HCEC 1CT (cell line): ENCODE data around the gene TICAM1.
"Not testable (repeated sequence)": the region's sequence is repeated elsewhere in the genome, so short reads cannot be mapped to it uniquely, and the experiment has no call there.

Experiments used
- DNase-seq: peaks from one replicate; pipeline ENCODE4 v3.0.0-alpha.2; 2017

Gene TICAM1

GRCh38 chr19:4831304-4831978 lies at the start of gene TICAM1:
TICAM1 (minus strand) TSS chr19:4831712; CDS start chr19:4818377, 13,335 bp downstream.
- DNase-seq = peak; percentile 27

DNA sequence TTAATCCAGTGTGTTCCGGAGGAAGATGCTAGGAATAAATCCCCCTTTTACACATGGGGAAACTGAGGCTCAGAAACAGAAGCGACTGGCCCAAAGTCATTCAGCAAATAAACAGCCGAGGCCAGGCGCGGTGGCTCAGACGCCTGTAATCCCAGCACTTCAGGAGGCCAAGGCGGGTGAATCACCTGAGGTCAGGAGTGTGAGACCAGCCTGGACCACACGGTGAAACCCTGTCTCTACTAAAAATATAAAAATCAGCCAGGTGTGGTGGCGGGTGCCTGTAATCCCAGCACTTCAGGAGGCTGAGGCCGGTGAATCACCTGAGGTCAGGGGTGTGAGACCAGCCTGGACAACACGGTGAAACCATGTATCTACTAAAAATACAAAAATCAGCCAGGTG lies 47.5 kb upstream of the TICAM1 start:
- DNase-seq = no peak

DNA sequence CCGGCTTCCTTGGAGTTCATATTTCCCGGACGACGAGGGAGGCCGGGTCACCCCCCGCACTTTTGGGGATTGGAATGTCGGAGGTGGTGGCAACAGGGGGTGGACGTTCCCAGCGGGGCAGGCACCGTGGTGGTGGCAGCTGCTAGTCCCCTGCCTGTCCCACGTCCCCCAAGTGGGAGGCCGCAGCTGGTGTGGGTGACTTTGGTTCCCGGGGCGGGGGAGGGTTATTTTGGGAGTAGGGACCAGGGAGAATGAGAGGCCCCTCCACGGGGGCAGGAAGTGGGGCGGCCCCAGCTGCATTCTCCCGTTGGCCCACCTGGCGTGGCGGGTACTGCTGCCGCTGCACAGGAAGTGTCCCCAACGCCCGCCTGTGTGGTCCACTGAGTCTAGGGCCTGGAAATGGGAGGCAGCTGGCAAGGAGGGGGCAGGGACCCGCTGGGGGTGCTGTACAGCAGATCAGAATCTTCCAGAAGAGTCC lies 47.0 kb upstream of the TICAM1 start:
- no peak for DNase-seq

GRCh38 chr19:4877753-4878490 lies 46.4 kb upstream of the TICAM1 start:
- no peak for DNase-seq

GRCh38 chr19:4873930-4874329 lies 42.4 kb upstream of the TICAM1 start:
- DNase-seq = no peak

GRCh38 chr19:4871711-4872110 lies 40.2 kb upstream of the TICAM1 start:
- no peak for DNase-seq

GRCh38 chr19:4870025-4870700 lies 38.7 kb upstream of the TICAM1 start:
- peak; percentile 97 for DNase-seq

GRCh38 chr19:4868286-4868834 lies 36.8 kb upstream of the TICAM1 start:
- no peak for DNase-seq

GRCh38 chr19:4867534-4868285 lies 36.2 kb upstream of the TICAM1 start, which contains the start of gene PLIN3:
PLIN3 (minus strand) TSS chr19:4867667; CDS start chr19:4861394, 6,273 bp downstream.
- peak; percentile 91 for DNase-seq

DNA sequence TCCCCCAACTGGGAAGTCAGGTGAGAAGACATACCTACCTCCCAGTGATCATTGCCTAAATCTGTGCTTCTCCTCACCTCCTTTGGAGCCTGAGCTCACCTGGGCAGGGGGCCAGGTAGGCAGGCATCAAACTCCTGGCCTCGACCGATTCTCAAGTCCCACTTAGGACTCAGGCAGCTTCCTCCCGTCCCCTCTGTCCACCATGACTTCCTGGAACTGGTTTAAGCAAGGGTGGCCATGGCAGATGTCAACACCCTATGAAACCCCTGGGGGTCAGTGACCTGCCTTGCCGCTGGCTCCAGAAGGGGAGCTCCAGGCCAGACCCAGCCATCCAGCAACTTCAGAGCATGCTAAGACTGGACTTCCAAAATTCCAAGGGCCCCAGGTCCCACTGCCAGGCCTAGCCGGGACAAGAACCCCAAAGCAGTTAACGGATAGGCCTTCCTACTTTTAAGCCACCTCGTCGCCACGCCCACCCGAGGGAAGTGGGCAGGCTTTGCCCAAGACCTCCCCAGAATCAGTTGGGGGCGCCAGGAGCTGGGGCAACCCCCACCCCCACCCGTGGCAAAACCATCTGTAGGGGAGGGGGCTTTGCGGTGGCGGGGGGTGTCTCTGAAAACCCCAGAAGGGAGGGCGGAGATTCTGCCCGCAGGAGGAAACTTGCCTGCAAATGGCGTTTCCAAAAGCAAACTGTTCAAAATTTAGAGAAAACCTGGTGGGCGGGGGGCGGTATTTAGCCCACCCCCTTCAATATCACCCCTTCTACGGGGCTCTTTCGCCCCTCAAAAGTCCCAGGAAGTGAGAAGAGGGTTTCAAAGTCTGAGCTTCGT lies 35.3 kb upstream of the TICAM1 start:
- DNase-seq = peak; percentile 52

DNA sequence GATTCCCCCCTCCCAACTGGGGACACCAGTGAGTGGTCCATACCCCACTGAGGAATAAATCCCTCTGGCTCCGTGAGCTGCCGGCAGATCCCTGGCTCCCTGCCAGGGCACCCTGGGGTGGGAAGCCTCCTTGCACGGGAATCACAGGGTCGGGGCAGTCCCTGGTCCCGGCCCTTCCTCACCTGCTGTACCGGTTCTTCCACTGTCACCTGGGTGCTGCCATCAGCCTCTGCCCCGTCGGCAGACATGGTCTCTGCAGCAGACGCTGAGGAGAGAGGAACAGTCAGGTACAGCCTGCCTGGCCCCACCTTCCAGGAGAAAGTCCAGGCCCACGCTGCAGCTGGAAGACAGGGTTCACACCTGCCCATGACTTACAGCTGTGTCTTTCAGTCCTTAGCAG lies 29.6 kb upstream of the TICAM1 start:
- no peak for DNase-seq

- DNase-seq = no peak
Observed at GRCh38 chr19:4859697-4860096, 28.2 kb upstream of the TICAM1 start.

DNA sequence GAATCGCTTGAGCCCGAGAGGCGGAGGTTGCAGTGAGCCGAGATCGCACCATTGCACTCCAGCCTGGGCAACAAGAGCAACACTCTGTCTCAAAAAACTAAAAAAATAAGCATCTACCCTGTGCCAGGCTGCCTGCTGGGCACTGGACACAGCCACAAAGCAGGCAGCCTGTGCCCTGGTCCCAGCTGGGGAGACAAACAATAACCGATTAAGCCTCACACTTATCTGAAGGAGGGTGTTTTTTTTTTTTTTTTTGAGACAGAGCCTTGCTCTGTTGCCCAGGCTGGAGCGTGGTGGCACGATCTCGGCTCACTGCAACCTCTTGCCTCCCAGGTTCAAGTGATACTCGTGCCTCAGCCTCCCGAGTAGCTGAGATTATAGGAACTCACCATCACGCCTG lies 25.0 kb upstream of the TICAM1 start:
- not testable (repeated sequence) for DNase-seq

- not testable (repeated sequence) for DNase-seq
Observed at GRCh38 chr19:4853506-4853905, 22.0 kb upstream of the TICAM1 start.

DNA sequence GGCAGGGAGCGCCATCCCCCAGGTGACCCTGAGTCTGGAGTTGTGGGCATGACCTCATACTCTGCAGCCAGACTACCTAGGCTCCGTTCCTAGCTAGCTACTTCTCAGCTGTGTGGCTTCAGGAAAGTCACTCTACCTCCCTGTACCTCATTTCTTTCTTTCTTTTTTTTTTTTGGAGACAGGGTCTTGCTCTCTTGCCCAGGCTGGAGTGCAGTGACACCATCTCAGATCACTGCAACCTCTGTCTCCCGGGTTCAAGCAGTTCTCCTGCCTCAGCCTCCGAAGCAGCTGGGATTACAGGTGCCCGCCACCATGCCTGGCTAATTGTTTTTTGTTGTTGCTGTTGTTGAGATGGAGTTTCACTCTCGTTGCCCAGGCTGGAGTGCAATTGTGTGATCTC lies 21.0 kb upstream of the TICAM1 start:
- DNase-seq = no peak

DNA sequence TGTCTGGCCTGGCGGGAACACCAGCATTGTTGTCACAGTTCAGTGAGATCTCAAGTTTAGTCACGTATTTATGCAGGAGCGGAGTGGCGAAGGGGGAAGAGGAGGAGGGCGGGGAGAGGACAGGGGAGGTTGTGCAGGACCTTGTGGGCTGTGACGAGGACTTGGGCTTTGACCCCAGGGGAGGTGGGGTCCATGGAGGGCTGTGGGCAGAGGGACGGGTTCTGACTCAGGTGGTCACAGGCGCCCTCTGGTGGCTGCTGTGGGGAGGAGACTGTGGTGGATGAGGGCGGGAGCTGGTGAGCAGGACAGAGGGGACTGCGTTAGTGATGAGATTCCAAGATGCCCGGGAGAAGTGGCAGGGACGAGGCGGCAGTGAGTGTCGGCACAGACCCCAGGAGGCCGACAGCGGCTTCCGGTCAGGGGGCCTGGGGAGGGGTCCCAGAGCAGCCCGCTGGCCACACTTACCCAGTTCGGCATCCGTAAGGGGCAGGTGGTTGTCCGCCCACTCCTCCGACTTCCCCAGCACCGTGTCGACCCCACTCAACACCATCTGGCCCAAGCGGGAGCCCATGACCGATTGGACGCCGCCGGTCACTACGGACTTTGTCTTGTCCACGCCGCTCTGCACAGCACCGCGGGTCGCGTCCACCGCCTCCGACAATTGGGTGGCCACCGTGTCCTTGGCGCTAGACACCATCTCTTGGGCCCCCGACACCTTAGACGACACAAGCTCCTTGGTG lies 20.2 kb upstream of the TICAM1 start:
- DNase-seq = peak; percentile 41

- DNase-seq = no peak
Observed at GRCh38 chr19:4849019-4849418, 17.5 kb upstream of the TICAM1 start.

DNA sequence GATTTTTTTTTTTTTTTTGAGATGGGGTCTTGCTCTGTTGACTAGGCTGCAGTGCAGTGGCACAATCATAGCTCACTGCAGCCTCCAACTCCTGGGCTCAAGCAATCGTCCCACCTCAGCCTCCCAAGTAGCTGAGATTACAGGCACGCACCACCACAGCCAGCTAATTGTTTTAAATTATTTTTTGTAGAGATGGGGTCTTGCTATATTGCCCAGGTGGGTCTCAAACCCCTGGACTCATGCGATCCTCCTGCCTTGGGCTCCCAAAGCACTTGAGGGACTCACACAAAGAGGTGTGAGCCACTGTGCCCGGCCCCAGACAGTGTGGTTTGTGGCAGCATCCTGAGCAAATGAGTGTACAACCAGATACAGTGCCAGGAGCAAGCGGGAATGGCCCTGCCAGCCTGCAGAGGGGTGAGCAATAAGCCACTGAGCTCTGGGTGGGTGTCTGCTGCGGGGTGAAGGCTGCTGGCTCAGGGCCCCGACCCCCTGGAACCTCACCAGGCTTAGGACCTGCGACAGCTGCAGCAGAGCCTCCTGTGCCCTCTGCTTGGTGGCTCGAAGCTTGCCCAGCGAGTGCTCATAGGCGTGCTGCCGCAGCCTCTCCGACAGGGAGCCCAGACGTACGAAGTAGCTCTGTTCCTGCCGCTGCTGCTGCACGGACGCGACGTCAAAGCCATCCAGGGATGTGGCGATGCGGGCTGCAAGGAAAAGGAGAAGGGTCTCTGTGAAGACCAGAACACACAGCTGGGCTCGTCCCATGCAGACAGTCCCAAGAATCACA lies 15.9 kb upstream of the TICAM1 start:
- DNase-seq = no peak

DNA sequence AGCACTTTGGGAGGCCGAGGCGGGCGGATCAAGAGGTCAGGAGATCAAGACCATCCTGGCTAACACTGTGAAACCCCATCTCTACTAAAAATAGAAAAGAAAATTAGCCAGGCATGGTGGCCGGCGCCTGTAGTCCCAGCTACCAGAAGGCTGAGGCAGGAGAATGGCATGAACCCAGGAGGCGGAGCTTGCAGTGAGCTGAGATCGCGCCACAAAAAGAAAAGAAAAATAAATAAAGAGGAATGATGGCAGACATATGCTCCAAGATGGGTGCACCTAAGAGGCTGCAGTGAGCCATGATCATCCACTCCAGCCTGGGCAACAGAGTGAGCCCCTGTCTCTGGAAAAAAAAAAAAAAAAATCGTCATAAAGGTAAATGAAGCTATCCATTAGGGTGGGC lies 14.5 kb upstream of the TICAM1 start:
- peak; percentile 75 for DNase-seq
